Measurements from ENCODE around the gene GMPR. TPM values are rescaled to one million over a fixed set of nuclear protein-coding genes. Genes with fewer than 3 reads are reported as not detected.

GMPR gene
- total RNA-seq, 1 donor from 2014 or later: 2.4 TPM

Other genes with a start within 250 kb of the GMPR start
- gene MYLIP, start 109.5 kb upstream of the GMPR start, total RNA-seq: 20.5 and 21.0 TPM in 2 replicates

Measured in T-helper 2 cell treated with Interferon-gamma antibody and Interleukin-4, amounts not matched to agents 100 ng/mL and 5 ng/mL, for 36 hours (primary cell).